CD4-positive, alpha-beta T cell (primary cell): ENCODE data around the gene SIAH1. TPM values are rescaled to one million over a fixed set of nuclear protein-coding genes. Genes with fewer than 3 reads are reported as not detected.

ENCODE experiments used
- ATAC-seq: fragments of 200-7000 bp; cut with Tn5 transposase; one replicate; pipeline ENCODE4 v1.10.0; 2022; ENCODE audit warnings: mild to moderate bottlenecking; ENCODE audit not compliant: poor library complexity
- CTCF ChIA-PET: fragments of 350-600 bp; sonication (Branson Sonifier 250); formaldehyde crosslinking; loops from one replicate; lab custom pipeline; 2021; ENCODE audit warnings: antibody characterized with exemption, inconsistent platforms; lab: Charles Lee
- POLR2A ChIA-PET: fragments of 350-600 bp; sonication (Branson Sonifier 250); formaldehyde crosslinking; loops from one replicate; lab custom pipeline; 2021; ENCODE audit warnings: antibody characterized with exemption, inconsistent platforms; lab: Charles Lee
- DNase-seq, 14 experiments: peaks; one replicate each; pipeline ENCODE4 v3.0.0-alpha.2; 2013 to 2020; ENCODE audit warnings: mixed read lengths in 2 of 14
- H3K27ac ChIP-seq, 2 donors: one replicate each; pipeline versions ENCODE4 v1.5.1 to v1.7.0; 2013; ENCODE audit warnings: low read length in 2 of 2, low read depth in 1 of 2, mild to moderate bottlenecking in 1 of 2
- H3K27me3 ChIP-seq, 2 experiments: 1 replicate in 1 of 2; 2 replicates in 1 of 2; pipeline versions ENCODE4 v1.6.1 to v1.7.0; 2013; ENCODE audit warnings: low read length in 2 of 2, control low read depth in 1 of 2, mild to moderate bottlenecking in 1 of 2, moderate library complexity in 1 of 2; ENCODE audit not compliant: insufficient read depth in 2 of 2, control insufficient read depth in 1 of 2
- H3K36me3 ChIP-seq: one replicate; pipeline ENCODE4 v1.6.1; 2013; ENCODE audit warnings: low read length, control low read depth; ENCODE audit not compliant: insufficient read depth
- H3K4me1 ChIP-seq: one replicate; pipeline ENCODE4 v1.6.1; 2013; ENCODE audit warnings: low read length, control low read depth; ENCODE audit not compliant: insufficient read depth
- H3K4me3 ChIP-seq: one replicate; pipeline ENCODE4 v1.5.1; 2013; ENCODE audit warnings: mild to moderate bottlenecking, low read length, moderate library complexity
- H3K9me3 ChIP-seq, 2 experiments: 1 replicate in 1 of 2; 2 replicates in 1 of 2; pipeline versions ENCODE4 v1.6.1 to v1.7.0; 2013; ENCODE audit warnings: low read length in 2 of 2, mild to moderate bottlenecking in 2 of 2, control low read depth in 1 of 2, moderate library complexity in 1 of 2; ENCODE audit not compliant: control insufficient read depth in 1 of 2, insufficient read depth in 1 of 2
- H3K27ac Mint-ChIP-seq: one replicate; pipeline ENCODE4 v1.8.0; 2020; ENCODE audit warnings: mixed read lengths
- H3K27me3 Mint-ChIP-seq: one replicate; pipeline ENCODE4 v1.8.0; 2021; ENCODE audit warnings: mixed read lengths
- H3K36me3 Mint-ChIP-seq: one replicate; pipeline ENCODE4 v1.8.0; 2021; ENCODE audit warnings: low read depth, mixed read lengths
- H3K4me1 Mint-ChIP-seq: one replicate; pipeline ENCODE4 v1.8.0; 2021; ENCODE audit warnings: low read depth, mixed read lengths
- H3K4me3 Mint-ChIP-seq: one replicate; pipeline ENCODE4 v1.8.0; 2020; ENCODE audit warnings: mild to moderate bottlenecking, mixed read lengths
- H3K9me3 Mint-ChIP-seq: one replicate; pipeline ENCODE4 v1.8.0; 2020; ENCODE audit warnings: mixed read lengths
- intact Hi-C, 2 experiments: fragments of 100-400 bp; cut with DNase I in 1 of 2; cut with micrococcal nuclease in 1 of 2; formaldehyde crosslinking; loops; one replicate each; pipeline versions ENCODE4 v1.15.1 to v1.9.0; 2023 to 2025; cut with DNase I, micrococcal nuclease
- total RNA-seq, 174 experiments: library from RNA in 2 of 174; stranded (reverse) in 2 of 174; gene quantifications; one replicate each; pipeline ENCODE4 v1.2.3 and lab custom pipeline; 2021 to 2026
- TF ChIP-seq, protein P1 (sequence below): fragments of 200-600 bp; IDR thresholded peaks from one replicate; pipeline ENCODE4 v1.8.0; 2022; ENCODE audit warnings: antibody characterized with exemption, mild to moderate bottlenecking

Gene SIAH1
- total RNA-seq, 2 experiments from 2014 or later = 40.9 to 43.0 TPM

DNA sequence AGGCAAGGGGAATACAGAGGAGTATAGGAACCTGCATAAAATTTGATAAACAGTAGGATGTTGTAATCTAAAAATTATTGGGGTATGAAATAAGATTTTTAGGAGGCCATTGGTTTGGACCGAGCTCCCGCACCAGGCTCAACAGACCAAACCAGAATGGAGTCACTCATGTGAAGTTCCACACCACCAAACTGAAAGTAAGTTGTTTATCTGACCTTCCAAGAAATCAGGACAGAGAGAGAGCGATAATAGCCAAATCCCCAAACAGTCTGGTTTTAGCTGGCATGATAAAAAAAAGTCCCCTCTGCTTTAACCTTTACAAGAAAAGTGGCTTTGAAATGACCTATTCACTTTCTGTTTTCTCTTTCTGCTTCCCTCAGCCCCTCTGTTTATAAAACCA is 45.7 kb upstream of the SIAH1 start:
- POLR2A ChIA-PET = interaction anchor here (1.4 kb wide), 1 partner anchor 45 kb away, joined by 3 read pairs; the partner anchor contains the start of gene SIAH1
- H3K36me3 ChIP-seq = no peaks in the 10 kb centered on the region
- CTCF ChIA-PET = no interaction called here
- H3K27me3 Mint-ChIP-seq = no peaks in the 10 kb centered on the region
- ATAC-seq = no peak
- H3K9me3 ChIP-seq = peaks cover 0 to 3% of the 10 kb centered on the region in 2 experiments
- H3K4me1 ChIP-seq = peaks cover 7% of the 10 kb centered on the region
- no peaks in the 10 kb centered on the region for H3K27me3 ChIP-seq
- no peak overlapping the region for H3K4me3 ChIP-seq
- H3K27ac Mint-ChIP-seq = no peak overlapping the region
- H3K9me3 Mint-ChIP-seq = no peaks in the 10 kb centered on the region
- intact Hi-C loops = no loop called here
- no peak overlapping the region for H3K27ac ChIP-seq
- peaks cover 12% of the 10 kb centered on the region for H3K4me1 Mint-ChIP-seq
- DNase-seq = no peak
- no peaks in the 10 kb centered on the region for H3K36me3 Mint-ChIP-seq
- TF ChIP-seq, protein P1, sequence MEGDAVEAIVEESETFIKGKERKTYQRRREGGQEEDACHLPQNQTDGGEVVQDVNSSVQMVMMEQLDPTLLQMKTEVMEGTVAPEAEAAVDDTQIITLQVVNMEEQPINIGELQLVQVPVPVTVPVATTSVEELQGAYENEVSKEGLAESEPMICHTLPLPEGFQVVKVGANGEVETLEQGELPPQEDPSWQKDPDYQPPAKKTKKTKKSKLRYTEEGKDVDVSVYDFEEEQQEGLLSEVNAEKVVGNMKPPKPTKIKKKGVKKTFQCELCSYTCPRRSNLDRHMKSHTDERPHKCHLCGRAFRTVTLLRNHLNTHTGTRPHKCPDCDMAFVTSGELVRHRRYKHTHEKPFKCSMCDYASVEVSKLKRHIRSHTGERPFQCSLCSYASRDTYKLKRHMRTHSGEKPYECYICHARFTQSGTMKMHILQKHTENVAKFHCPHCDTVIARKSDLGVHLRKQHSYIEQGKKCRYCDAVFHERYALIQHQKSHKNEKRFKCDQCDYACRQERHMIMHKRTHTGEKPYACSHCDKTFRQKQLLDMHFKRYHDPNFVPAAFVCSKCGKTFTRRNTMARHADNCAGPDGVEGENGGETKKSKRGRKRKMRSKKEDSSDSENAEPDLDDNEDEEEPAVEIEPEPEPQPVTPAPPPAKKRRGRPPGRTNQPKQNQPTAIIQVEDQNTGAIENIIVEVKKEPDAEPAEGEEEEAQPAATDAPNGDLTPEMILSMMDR = no peak
- no peak overlapping the region for H3K4me3 Mint-ChIP-seq

DNA sequence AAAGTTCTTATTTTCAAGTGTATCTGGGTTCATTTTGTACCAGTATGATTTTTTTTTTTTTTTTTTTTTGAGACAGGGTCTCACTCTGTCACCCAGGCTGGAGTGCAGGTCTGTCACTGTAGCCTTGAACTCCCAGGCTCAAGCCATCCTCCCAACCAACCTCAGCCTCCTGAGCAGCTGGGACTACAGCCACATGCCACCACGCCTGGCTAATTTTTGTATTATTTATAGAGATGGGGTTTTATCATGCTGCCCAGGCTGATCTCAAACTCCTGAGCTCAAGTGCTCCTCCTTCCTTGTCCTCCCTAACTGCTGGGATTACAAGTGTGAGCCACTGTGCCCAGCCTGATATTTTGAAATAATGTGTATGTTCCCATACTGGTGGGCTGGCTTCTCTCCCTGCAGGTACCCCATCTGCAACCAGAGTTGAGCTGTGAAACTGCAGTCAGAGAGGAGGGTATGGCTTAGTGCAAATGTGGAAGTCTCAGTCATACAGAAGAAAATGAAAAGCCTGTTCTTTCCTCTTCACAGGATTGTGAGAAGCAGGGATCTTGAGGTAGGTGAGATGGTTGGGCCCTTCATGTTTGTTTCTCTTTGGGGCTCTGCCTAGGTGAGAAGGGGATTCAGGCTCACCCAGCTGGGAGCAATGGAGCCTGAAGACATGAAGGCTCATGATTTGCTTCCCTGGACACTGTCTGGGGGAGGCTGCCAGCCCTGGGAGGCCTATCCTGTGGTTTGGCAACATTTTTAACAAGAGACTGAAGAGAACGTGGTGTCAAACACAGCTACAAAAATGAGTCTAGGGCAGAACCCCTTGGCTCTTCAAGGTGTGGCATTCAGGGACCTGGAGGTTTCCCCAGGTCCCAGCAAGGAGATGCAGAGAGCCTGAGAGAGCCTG is 41.3 kb upstream of the SIAH1 start:
- Mint-ChIP-seq H3K27me3 (no peaks in the 10 kb centered on the region), H3K27ac (no peak overlapping the region), H3K4me3 (no peak overlapping the region), H3K36me3 (no peaks in the 10 kb centered on the region), H3K4me1 (no peaks in the 10 kb centered on the region), H3K9me3 (no peaks in the 10 kb centered on the region)
- intact Hi-C loops = no loop called here
- TF ChIP-seq, protein P1 = no peak
- H3K27ac ChIP-seq = no peak overlapping the region
- ChIA-PET POLR2A (no interaction called here), CTCF (no interaction called here)
- DNase-seq (no peak), ATAC-seq (no peak)
- no peaks in the 10 kb centered on the region for H3K27me3 ChIP-seq
- no peak overlapping the region for H3K4me3 ChIP-seq
- H3K4me1 ChIP-seq = no peaks in the 10 kb centered on the region
- peaks cover 0 to 3% of the 10 kb centered on the region in 2 experiments for H3K9me3 ChIP-seq
- no peaks in the 10 kb centered on the region for H3K36me3 ChIP-seq

DNA sequence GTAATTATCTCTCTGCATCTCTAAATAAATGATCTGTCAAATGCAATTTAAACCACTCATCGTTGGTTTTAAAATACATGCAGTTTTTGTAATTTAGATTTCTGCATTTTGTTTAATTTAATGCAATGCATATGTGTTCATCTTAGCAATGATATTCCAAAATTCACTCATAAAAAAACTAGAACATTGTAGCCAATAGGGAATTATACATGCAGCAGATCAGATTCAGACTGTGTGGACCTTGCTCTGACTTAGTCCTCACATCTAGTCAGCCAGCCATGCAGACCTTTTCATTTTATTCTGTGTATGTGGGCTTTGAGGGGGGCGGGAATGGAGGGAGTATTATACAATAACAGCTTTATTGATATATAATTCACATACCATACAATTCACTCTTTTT is 37.3 kb upstream of the SIAH1 start:
- ChIA-PET CTCF (interaction anchor here (1.7 kb wide), 1 partner anchor 201 kb away, joined by 4 read pairs; no protein-coding TSS in a partner anchor), POLR2A (no interaction called here)
- Histone ChIP-seq H3K27me3 (no peaks in the 10 kb centered on the region), H3K9me3 (no peaks in the 10 kb centered on the region), H3K36me3 (no peaks in the 10 kb centered on the region), H3K4me1 (no peaks in the 10 kb centered on the region), H3K27ac (no peak overlapping the region), H3K4me3 (no peak overlapping the region)
- H3K27ac Mint-ChIP-seq = no peak overlapping the region
- no peak overlapping the region for H3K4me3 Mint-ChIP-seq
- DNase-seq (no peak), ATAC-seq (no peak)
- TF ChIP-seq, protein P1 = no peak
- no peaks in the 10 kb centered on the region for H3K4me1 Mint-ChIP-seq
- no peaks in the 10 kb centered on the region for H3K27me3 Mint-ChIP-seq
- no peaks in the 10 kb centered on the region for H3K36me3 Mint-ChIP-seq
- intact Hi-C loops = no loop called here
- no peaks in the 10 kb centered on the region for H3K9me3 Mint-ChIP-seq
